Uterus (tissue), 4 donors: ENCODE results near the gene MEIS2. TPM values are rescaled to one million over a fixed set of nuclear protein-coding genes. Genes with fewer than 3 reads are reported as not detected.

Experiments used
- DNase-seq, 2 donors: peaks; one replicate each; pipeline ENCODE4 v3.0.0-alpha.2; 2019 to 2020
- H3K27ac ChIP-seq, 2 donors: fragments of 200-600 bp; sonication (generic); 1 replicate in 1 of 2; 2 replicates in 1 of 2; pipeline ENCODE4 v1.5.1; 2016 to 2018
- H3K27me3 ChIP-seq, 2 donors: fragments of 200-600 bp; sonication (generic); one replicate each; pipeline ENCODE4 v1.5.1; 2018 to 2019; ENCODE audit warnings: control low read depth in 1 of 2
- H3K36me3 ChIP-seq, 2 donors: fragments of 200-600 bp; sonication (generic); one replicate each; pipeline ENCODE4 v1.5.1; 2019; ENCODE audit warnings: control low read depth in 1 of 2
- H3K4me1 ChIP-seq, 2 donors: fragments of 200-600 bp; sonication (generic); one replicate each; pipeline ENCODE4 v1.5.1; 2018 to 2019; ENCODE audit warnings: control low read depth in 1 of 2
- H3K4me3 ChIP-seq, 2 donors: fragments of 200-600 bp; sonication (generic); 1 replicate in 1 of 2; 2 replicates in 1 of 2; pipeline ENCODE4 v1.5.1; 2018 to 2019; ENCODE audit warnings: mild to moderate bottlenecking in 1 of 2
- H3K9me3 ChIP-seq, 2 donors: fragments of 200-600 bp; sonication (generic); one replicate each; pipeline ENCODE4 v1.5.1; 2019; ENCODE audit warnings: control low read depth in 1 of 2
- CTCF ChIP-seq, 4 experiments: fragments of 200-600 bp in 2 of 4; fragments of 450-650 bp in 2 of 4; sonication (generic) in 2 of 4; IDR thresholded peaks; one replicate each; pipeline ENCODE4 v1.5.1; 2016 to 2019; ENCODE audit warnings: antibody characterized with exemption in 4 of 4, mild to moderate bottlenecking in 2 of 4, moderate library complexity in 1 of 4
- POLR2A ChIP-seq, 2 donors: fragments of 450-650 bp; IDR thresholded peaks; one replicate each; pipeline ENCODE4 v1.6.1; 2016; ENCODE audit warnings: antibody characterized with exemption in 2 of 2, mild to moderate bottlenecking in 1 of 2, moderate library complexity in 1 of 2
- intact Hi-C: fragments of 100-400 bp; cut with DNase I; formaldehyde crosslinking; loops from one replicate; pipeline ENCODE4 v1.15.1; 2023; ENCODE audit warnings: low total_unique reads
- total RNA-seq, 4 donors: library from RNA; depleted of rRNA in 3 of 4; stranded (reverse); fragments of >200 nt in 3 of 4; gene quantifications; one replicate each; pipeline versions ENCODE4 v1.1.0 to v1.2.4, GENCODE V29; 2014 to 2023
- donor health status: DM: yes; HTN: yes; CAD: no.

The MEIS2 gene
- 100 to 1,000 TPM in 2 of 4 donors, 10 to 100 TPM in 2; 84.0 to 184 (median 112) TPM for total RNA-seq

- Histone ChIP-seq H3K9me3 (no peaks in the 10 kb centered on the region), H3K27ac (peak within 1 kb of the TSS; percentile 97), H3K4me1 (no peaks in the 10 kb centered on the region), H3K4me3 (peak within 1 kb of the TSS; percentile 66 to 92), H3K36me3 (no peaks in the 10 kb centered on the region), H3K27me3 (no peaks in the 10 kb centered on the region)
- DNase-seq = peak; percentile 95 to 98
- TF ChIP-seq CTCF (IDR thresholded peaks at IDR 0.05) (peak in 2 of 4 experiments; percentile 17 to 46), POLR2A (IDR thresholded peaks at IDR 0.05) (peak; percentile 42 to 78)
- intact Hi-C loops = no loop called here
These were observed at the start of gene MEIS2 for GRCh38 chr15:37100109-37100965. TSS of gene MEIS2 (minus strand) at chr15:37100549. CDS start at chr15:37099466, 1,083 bp downstream.

- intact Hi-C loops = no loop called here
- no peak for DNase-seq
- Histone ChIP-seq H3K27ac (no peak overlapping the region), H3K4me1 (no peaks in the 10 kb centered on the region), H3K36me3 (no peaks in the 10 kb centered on the region), H3K4me3 (no peak overlapping the region), H3K9me3 (no peaks in the 10 kb centered on the region), H3K27me3 (no peaks in the 10 kb centered on the region)
- TF ChIP-seq POLR2A (IDR thresholded peaks at IDR 0.05) (no peak), CTCF (IDR thresholded peaks at IDR 0.05) (no peak)
These were observed 48.8 kb upstream of the MEIS2 start for GRCh38 chr15:37149146-37149545.

GRCh38 chr15:37148714-37149113 lies 48.4 kb upstream of the MEIS2 start:
- Histone ChIP-seq H3K27ac (no peak overlapping the region), H3K4me3 (no peak overlapping the region), H3K27me3 (no peaks in the 10 kb centered on the region), H3K9me3 (no peaks in the 10 kb centered on the region), H3K36me3 (no peaks in the 10 kb centered on the region), H3K4me1 (no peaks in the 10 kb centered on the region)
- DNase-seq = no peak
- intact Hi-C loops = no loop called here
- TF ChIP-seq POLR2A (IDR thresholded peaks at IDR 0.05) (no peak), CTCF (IDR thresholded peaks at IDR 0.05) (no peak)

- H3K9me3 ChIP-seq = no peaks in the 10 kb centered on the region
- no peaks in the 10 kb centered on the region for H3K27me3 ChIP-seq
- no peak overlapping the region for H3K4me3 ChIP-seq
- no peak overlapping the region for H3K27ac ChIP-seq
- no peaks in the 10 kb centered on the region for H3K36me3 ChIP-seq
- no peaks in the 10 kb centered on the region for H3K4me1 ChIP-seq
- DNase-seq = no peak
- TF ChIP-seq CTCF (IDR thresholded peaks at IDR 0.05) (no peak), POLR2A (IDR thresholded peaks at IDR 0.05) (no peak)
- intact Hi-C loops = no loop called here
These were observed 43.0 kb upstream of the MEIS2 start for GRCh38 chr15:37143351-37143750.

GRCh38 chr15:37142371-37142770 lies 42.0 kb upstream of the MEIS2 start:
- Histone ChIP-seq H3K36me3 (no peaks in the 10 kb centered on the region), H3K27me3 (no peaks in the 10 kb centered on the region), H3K27ac (no peak overlapping the region), H3K4me3 (no peak overlapping the region), H3K9me3 (no peaks in the 10 kb centered on the region), H3K4me1 (no peaks in the 10 kb centered on the region)
- no peak for DNase-seq
- intact Hi-C loops = no loop called here
- TF ChIP-seq CTCF (IDR thresholded peaks at IDR 0.05) (no peak), POLR2A (IDR thresholded peaks at IDR 0.05) (no peak)
